GM12892 (cell line): Measurements from ENCODE around the gene SF3B4.
"Not testable (repeated sequence)": the region's sequence is repeated elsewhere in the genome, so short reads cannot be mapped to it uniquely, and the experiment has no call there.

ENCODE experiments used
- POLR2A ChIP-seq: IDR thresholded peaks from 2 replicates; pipeline ENCODE4 v1.6.1; 2011; ENCODE audit warnings: low read depth, low read length, control low read depth
- POLR2AphosphoS5 ChIP-seq: IDR thresholded peaks from 2 replicates; pipeline ENCODE4 v1.6.1; 2011; ENCODE audit warnings: low read depth, low read length, control low read depth

DNA sequence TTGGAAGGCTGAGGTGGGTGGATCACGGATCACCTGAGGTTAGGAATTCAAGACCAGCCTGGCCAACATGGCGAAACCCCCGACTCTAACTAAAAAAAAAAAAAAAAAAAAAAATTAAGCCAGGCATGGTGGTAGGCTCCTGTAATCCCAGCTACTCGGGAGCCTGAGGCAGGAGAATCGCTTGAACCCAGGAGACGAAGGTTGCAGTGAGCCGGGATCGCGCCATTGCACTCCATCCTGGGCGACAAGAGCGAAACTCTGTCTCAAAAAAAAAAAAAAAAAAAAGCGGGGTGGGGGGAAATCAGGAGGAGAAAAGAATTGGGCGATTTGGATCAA lies 11.0 kb upstream of the SF3B4 start:
- not testable (repeated sequence) for TF ChIP-seq POLR2AphosphoS5, POLR2A
